Stimulated activated CD4-positive, alpha-beta T cell treated with anti-CD3 and anti-CD28 coated beads, Interleukin-2, amount 100 ng/mL, for 48 hours (primary cell): Measurements from ENCODE around the gene PSMA7.
"Not testable (repeated sequence)": the region's sequence is repeated elsewhere in the genome, so short reads cannot be mapped to it uniquely, and the experiment has no call there.

Experiments used
- DNase-seq, 2 donors: peaks; one replicate each; pipeline ENCODE4 v3.0.0-alpha.2; 2020

PSMA7 gene

GRCh38 chr20:62118113-62119043, 24.8 kb downstream of the PSMA7 start:
- DNase-seq = no peak

- no peak for DNase-seq
Measured at GRCh38 chr20:62117658-62118057, 25.5 kb downstream of the PSMA7 start.

- no peak for DNase-seq
Measured at GRCh38 chr20:62117362-62117646, 25.9 kb downstream of the PSMA7 start.

- DNase-seq = no peak
Measured at GRCh38 chr20:62116558-62117361, 26.4 kb downstream of the PSMA7 start.

GRCh38 chr20:62115800-62116407, 27.3 kb downstream of the PSMA7 start:
- not testable (repeated sequence) for DNase-seq

- DNase-seq = no peak
Measured at GRCh38 chr20:62114894-62115293, 28.3 kb downstream of the PSMA7 start.

GRCh38 chr20:62112368-62112767, 30.8 kb downstream of the PSMA7 start:
- DNase-seq = no peak

- no peak for DNase-seq
Measured at GRCh38 chr20:62111148-62111547, 32.0 kb downstream of the PSMA7 start.

- no peak for DNase-seq
Measured at GRCh38 chr20:62105592-62105991, 37.6 kb downstream of the PSMA7 start.

- DNase-seq = no peak
Measured at GRCh38 chr20:62104791-62105345, 38.3 kb downstream of the PSMA7 start.

GRCh38 chr20:62104234-62104789, 38.9 kb downstream of the PSMA7 start:
- DNase-seq = no peak

GRCh38 chr20:62103508-62104233, 39.5 kb downstream of the PSMA7 start:
- DNase-seq = no peak

GRCh38 chr20:62101078-62101477, 42.1 kb downstream of the PSMA7 start:
- no peak for DNase-seq

GRCh38 chr20:62097881-62098407, 45.2 kb downstream of the PSMA7 start:
- DNase-seq = no peak

GRCh38 chr20:62096421-62097380, 46.5 kb downstream of the PSMA7 start:
- DNase-seq = no peak

- no peak for DNase-seq
Measured at GRCh38 chr20:62089393-62089792, 53.8 kb downstream of the PSMA7 start.

GRCh38 chr20:62088258-62089127, 54.7 kb downstream of the PSMA7 start:
- DNase-seq = no peak

GRCh38 chr20:62087632-62088031, 55.6 kb downstream of the PSMA7 start:
- DNase-seq = no peak

GRCh38 chr20:62087227-62087626, 56.0 kb downstream of the PSMA7 start:
- DNase-seq = no peak
